GM21717 (cell line): ENCODE results near the gene ATP6AP1.
"Not testable (repeated sequence)": the region's sequence is repeated elsewhere in the genome, so short reads cannot be mapped to it uniquely, and the experiment has no call there.

Experiments used
- ATAC-seq: cut with Tn5 transposase; IDR thresholded peaks from one replicate; pipeline ENCODE4 v1.9.1; 2021; ENCODE audit warnings: mild to moderate bottlenecking, moderate library complexity; ENCODE audit not compliant: unreplicated experiment

ATP6AP1 gene

GRCh38 chrX:154428176-154429171 is at the start of gene ATP6AP1:
Gene ATP6AP1, plus strand, starts transcription at chrX:154428677. Its CDS starts 16 bp downstream, at chrX:154428693.
- peak; percentile 92 for ATAC-seq

- ATAC-seq: peak; percentile 68
These were observed 49.5 kb upstream of the ATP6AP1 start, which contains the start of gene EMD for GRCh38 chrX:154378799-154379568. Gene EMD, plus strand, starts transcription at chrX:154379295. Its CDS starts 190 bp downstream, at chrX:154379485.

GRCh38 chrX:154379569-154379951 is 48.9 kb upstream of the ATP6AP1 start:
- ATAC-seq: no peak

GRCh38 chrX:154380153-154380552 is 48.3 kb upstream of the ATP6AP1 start:
- no peak for ATAC-seq

GRCh38 chrX:154380787-154381186 is 47.7 kb upstream of the ATP6AP1 start:
- no peak for ATAC-seq

- ATAC-seq: no peak
These were observed 47.2 kb upstream of the ATP6AP1 start for GRCh38 chrX:154381271-154381670.

GRCh38 chrX:154382483-154383069 is 45.9 kb upstream of the ATP6AP1 start:
- no peak for ATAC-seq

- ATAC-seq: no peak
These were observed 44.9 kb upstream of the ATP6AP1 start for GRCh38 chrX:154383359-154384283.

- no peak for ATAC-seq
These were observed 44.1 kb upstream of the ATP6AP1 start for GRCh38 chrX:154384284-154384892.

GRCh38 chrX:154388094-154388493 is 40.4 kb upstream of the ATP6AP1 start:
- not testable (repeated sequence) for ATAC-seq

GRCh38 chrX:154388649-154389048 is 39.8 kb upstream of the ATP6AP1 start:
- ATAC-seq: peak; percentile 18

GRCh38 chrX:154389812-154390747 is 38.4 kb upstream of the ATP6AP1 start:
- ATAC-seq: peak; percentile 68

GRCh38 chrX:154396363-154396762 is 32.1 kb upstream of the ATP6AP1 start:
- not testable (repeated sequence) for ATAC-seq

- peak; percentile 47 for ATAC-seq
These were observed 31.2 kb upstream of the ATP6AP1 start for GRCh38 chrX:154396973-154397887.

GRCh38 chrX:154397888-154398667 is 30.4 kb upstream of the ATP6AP1 start, which contains the start of gene RPL10:
Gene RPL10, plus strand, starts transcription at chrX:154398377. Its CDS starts 143 bp downstream, at chrX:154398520.
- ATAC-seq: peak; percentile 65

GRCh38 chrX:154398668-154399526 is 29.6 kb upstream of the ATP6AP1 start:
- ATAC-seq: peak; percentile 17
